Lower leg skin (tissue), 4 donors: ENCODE results near the gene KCNK3. TPM values are rescaled to one million over a fixed set of nuclear protein-coding genes. Genes with fewer than 3 reads are reported as not detected.
"Not testable (repeated sequence)": the region's sequence is repeated elsewhere in the genome, so short reads cannot be mapped to it uniquely, and the experiment has no call there.

Experiments
- DNase-seq, 2 donors: peaks; one replicate each; pipeline ENCODE4 v3.0.0-alpha.2; 2019; ENCODE audit warnings: low spot score in 2 of 2
- H3K4me3 ChIP-seq: fragments of 200-600 bp; sonication (generic); 2 replicates; pipeline ENCODE4 v1.5.1; 2017; ENCODE audit warnings: mild to moderate bottlenecking, low read depth; ENCODE audit not compliant: poor library complexity, severe bottlenecking
- POLR2A ChIP-seq, 2 donors: fragments of 450-650 bp; IDR thresholded peaks; one replicate each; pipeline ENCODE4 v1.6.1; 2016 to 2017; ENCODE audit warnings: antibody characterized with exemption in 2 of 2, mild to moderate bottlenecking in 1 of 2, moderate library complexity in 1 of 2
- WGBS, 2 donors: methylation state at CpG; one replicate each; pipeline ENCODE4 v1.1.5; 2018; 5-methylcytosine and 5-hydroxymethylcytosine counted together
- intact Hi-C: fragments of 100-400 bp; cut with DNase I; formaldehyde crosslinking; loops from one replicate; pipeline ENCODE4 v1.15.0; 2023; ENCODE audit warnings: low total_unique reads
- total RNA-seq, 4 donors: library from RNA; depleted of rRNA; stranded (reverse); fragments of >200 nt; gene quantifications; one replicate each; pipeline ENCODE4 v1.1.0, GENCODE V29; 2016
- TF ChIP-seq, protein P1 (sequence below), 3 donors: fragments of 450-650 bp; IDR thresholded peaks; one replicate each; pipeline ENCODE4 v1.5.1; 2016; ENCODE audit warnings: antibody characterized with exemption in 3 of 3, mild to moderate bottlenecking in 3 of 3, moderate library complexity in 2 of 3

KCNK3 gene
- total RNA-seq, 4 donors from 2014 or later, result 0.42 to 3.1 (median 0.69) TPM; not detected in 1

DNA sequence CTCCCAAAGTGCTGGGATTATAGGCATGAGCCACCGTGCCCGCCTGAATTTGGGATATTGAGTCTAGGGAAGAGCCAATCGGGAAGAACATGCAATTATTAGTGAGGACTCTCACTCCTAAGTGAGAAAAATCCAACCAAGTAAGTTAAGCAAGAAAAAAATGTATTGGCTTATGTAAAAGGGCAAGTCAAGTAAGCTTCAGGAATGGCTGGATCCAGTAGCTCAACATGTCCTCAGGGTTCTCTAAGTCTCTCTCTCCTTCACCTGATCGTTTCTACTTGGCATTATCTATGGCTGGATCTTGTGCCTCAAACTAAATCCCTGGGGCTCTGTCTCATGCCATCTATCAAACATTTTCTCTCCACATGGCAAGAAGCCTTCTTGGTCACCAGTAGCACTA, 35.3 kb upstream of the KCNK3 start:
- H3K4me3 ChIP-seq, result no peak overlapping the region
- 82 to 83% methylated on average over 4 of the region's 4 CpGs for WGBS, 2 donors
- intact Hi-C loops, result no loop called here
- DNase-seq, result peak in 1 of 2 donors; percentile 3
- no peak for TF ChIP-seq POLR2A (IDR thresholded peaks at IDR 0.05)
- TF ChIP-seq, protein P1, sequence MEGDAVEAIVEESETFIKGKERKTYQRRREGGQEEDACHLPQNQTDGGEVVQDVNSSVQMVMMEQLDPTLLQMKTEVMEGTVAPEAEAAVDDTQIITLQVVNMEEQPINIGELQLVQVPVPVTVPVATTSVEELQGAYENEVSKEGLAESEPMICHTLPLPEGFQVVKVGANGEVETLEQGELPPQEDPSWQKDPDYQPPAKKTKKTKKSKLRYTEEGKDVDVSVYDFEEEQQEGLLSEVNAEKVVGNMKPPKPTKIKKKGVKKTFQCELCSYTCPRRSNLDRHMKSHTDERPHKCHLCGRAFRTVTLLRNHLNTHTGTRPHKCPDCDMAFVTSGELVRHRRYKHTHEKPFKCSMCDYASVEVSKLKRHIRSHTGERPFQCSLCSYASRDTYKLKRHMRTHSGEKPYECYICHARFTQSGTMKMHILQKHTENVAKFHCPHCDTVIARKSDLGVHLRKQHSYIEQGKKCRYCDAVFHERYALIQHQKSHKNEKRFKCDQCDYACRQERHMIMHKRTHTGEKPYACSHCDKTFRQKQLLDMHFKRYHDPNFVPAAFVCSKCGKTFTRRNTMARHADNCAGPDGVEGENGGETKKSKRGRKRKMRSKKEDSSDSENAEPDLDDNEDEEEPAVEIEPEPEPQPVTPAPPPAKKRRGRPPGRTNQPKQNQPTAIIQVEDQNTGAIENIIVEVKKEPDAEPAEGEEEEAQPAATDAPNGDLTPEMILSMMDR (IDR thresholded peaks at IDR 0.05), result no peak

DNA sequence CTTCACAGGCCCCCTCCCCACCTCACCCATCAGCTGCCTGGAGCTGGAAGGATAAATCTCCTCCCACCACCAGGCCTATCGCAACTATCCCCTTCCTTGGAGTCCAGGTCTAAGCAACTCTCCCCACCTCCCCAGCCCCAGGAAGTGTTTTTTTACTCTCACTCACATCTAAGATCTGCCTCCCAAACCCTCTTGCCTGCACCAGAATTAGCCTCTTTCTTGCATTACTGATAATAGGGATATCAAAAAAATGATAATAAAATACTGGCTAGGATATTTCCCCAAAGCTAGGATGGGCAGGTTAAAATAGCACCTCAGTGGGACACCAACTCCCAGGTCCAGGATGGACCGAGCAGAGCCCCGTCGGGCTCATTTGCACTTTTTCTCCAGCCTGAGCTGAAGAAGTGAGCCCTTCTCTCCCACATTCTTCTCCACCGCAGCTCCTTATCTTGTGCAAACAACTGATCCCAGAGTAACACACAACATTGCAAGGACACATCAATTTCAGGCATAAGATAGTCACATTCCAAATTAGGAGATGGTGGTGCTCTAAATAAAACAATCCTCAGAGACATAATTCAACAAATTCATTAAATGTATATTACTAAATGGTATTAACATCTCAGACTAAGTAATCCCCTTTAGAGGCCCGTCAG, 33.7 kb upstream of the KCNK3 start:
- H3K4me3 ChIP-seq, result no peak overlapping the region
- TF ChIP-seq, protein P1 (IDR thresholded peaks at IDR 0.05), result no peak
- no peak for TF ChIP-seq POLR2A (IDR thresholded peaks at IDR 0.05)
- DNase-seq, result peak in 1 of 2 donors; percentile 31
- 89 to 92% methylated on average over 6 of the region's 6 CpGs for WGBS, 2 donors
- intact Hi-C loops, result no loop called here

DNA sequence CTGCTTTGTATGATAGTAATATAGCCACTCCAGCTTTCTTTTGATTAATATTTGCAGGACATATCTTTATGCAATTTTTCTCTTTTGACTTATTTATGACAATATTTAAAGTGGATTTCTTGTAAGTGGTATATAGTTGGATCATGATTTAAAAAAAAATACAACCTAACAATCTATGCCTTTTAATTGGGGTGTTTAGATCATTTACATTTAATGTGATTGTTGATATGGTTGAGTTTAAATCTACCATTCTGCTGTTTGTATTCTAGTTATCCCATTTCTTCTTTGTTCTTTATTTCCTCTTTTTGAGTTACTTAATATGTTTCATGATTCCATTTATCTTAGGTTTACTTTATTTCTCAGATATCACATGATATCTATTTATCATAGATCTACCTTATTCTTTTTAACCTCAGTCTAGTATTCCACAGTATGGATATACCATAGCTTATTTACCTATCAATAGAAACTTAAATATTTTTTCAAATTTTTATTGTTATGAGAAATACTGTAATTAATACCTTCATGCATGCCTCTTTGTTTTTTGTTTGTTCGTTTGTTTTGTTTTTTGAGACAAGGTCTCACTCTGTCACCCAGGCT, 32.1 kb upstream of the KCNK3 start:
- 83 to 97% methylated on average over 1 of the region's 1 CpG for WGBS, 2 donors
- TF ChIP-seq, protein P1 (IDR thresholded peaks at IDR 0.05), result no peak
- TF ChIP-seq POLR2A (IDR thresholded peaks at IDR 0.05), result no peak
- H3K4me3 ChIP-seq, result no peak overlapping the region
- no peak for DNase-seq
- intact Hi-C loops, result no loop called here

DNA sequence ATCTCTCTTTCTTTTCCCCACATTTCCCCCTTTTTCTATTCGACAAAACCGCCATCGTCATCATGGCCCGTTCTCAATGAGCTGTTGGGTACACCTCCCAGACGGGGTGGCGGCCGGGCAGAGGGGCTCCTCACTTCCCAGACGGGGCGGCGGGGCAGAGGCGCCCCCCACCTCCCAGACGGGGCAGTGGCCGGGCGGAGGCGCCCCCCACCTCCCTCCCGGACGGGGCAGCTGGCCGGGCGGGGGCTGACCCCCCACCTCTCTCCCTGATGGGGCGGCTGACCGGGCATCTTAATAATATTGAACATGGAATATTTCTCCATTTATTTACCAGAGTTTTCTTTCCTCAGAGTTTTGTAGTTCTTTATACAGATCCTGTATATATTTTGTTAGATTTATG, 27.2 kb upstream of the KCNK3 start:
- 84 to 88% methylated on average over 21 of the region's 21 CpGs for WGBS, 2 donors
- H3K4me3 ChIP-seq, intact Hi-C loops, DNase-seq: not testable (repeated sequence)

DNA sequence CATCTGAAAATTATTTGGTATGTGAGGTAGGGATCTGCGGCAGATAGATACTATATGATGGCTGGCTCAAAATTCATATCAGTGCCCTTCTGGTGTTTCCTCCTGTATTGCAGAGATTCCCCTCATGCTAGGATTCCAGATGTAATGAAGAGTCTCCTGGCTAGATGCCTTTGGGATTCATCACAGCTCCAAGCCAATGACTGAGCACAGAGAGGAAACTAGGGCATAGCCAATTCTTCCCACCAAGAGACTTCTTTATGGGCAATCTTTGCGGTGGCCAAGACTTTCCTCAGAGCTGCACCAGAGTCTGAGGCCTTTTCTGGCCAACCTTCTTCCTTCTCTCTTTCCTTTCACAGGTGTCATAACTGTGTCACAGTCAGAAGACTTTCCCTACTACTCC, 25.9 kb upstream of the KCNK3 start:
- TF ChIP-seq, protein P1 (IDR thresholded peaks at IDR 0.05), result no peak
- TF ChIP-seq POLR2A (IDR thresholded peaks at IDR 0.05), result no peak
- DNase-seq, result no peak
- H3K4me3 ChIP-seq, result no peak overlapping the region
- intact Hi-C loops, result no loop called here
- WGBS, 2 donors, result 94 to 98% methylated on average over 2 of the region's 2 CpGs

DNA sequence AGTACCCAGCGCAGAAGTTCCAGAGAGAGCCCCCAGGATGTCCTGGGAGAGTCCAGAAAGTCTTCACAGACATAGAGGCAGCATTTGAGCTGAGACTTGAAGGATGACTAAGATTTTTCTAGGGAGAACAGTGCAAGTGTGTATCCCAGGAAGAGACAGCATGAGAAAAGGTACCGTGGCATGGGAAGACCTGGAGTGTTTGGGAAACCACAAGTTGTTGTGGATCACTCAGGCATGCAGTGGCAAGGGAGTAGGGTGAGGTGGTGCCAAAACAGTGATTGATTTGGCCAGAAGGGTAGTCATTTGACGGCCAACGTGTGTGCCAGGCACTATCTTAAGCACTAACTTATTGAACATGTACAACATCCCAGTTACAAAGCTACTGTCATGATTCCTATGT, 24.5 kb upstream of the KCNK3 start:
- TF ChIP-seq, protein P1 (IDR thresholded peaks at IDR 0.05), result no peak
- no peak for TF ChIP-seq POLR2A (IDR thresholded peaks at IDR 0.05)
- 72 to 75% methylated on average over 4 of the region's 4 CpGs for WGBS, 2 donors

More for the DNA sequence above, 24.5 kb upstream of the KCNK3 start:
- no peak for DNase-seq
- H3K4me3 ChIP-seq, result no peak overlapping the region
- intact Hi-C loops, result no loop called here
